Measurements from ENCODE around the gene BMP2.

GRCh38 chr20:6733965-6734364 lies 33.5 kb upstream of the BMP2 start:
- TF ChIP-seq POLR2AphosphoS5 (IDR thresholded peaks at IDR 0.05; ENCODE audit: borderline replicate concordance, low read depth, low read length) (no peak), EZH2 (IDR thresholded peaks at IDR 0.05) (no peak)
